Esophagus squamous epithelium (tissue), 4 donors: ENCODE data around the gene ANXA5.

Experiments
- CTCF ChIP-seq, 6 experiments: fragments of 450-650 bp in 4 of 6; fragments of 200-600 bp in 2 of 6; sonication (generic) in 2 of 6; IDR thresholded peaks; one replicate each; pipeline ENCODE4 v1.5.1; 2016 to 2019; ENCODE audit warnings: antibody characterized with exemption in 6 of 6, mild to moderate bottlenecking in 4 of 6, moderate library complexity in 4 of 6
- POLR2A ChIP-seq, 4 donors: fragments of 450-650 bp; IDR thresholded peaks; one replicate each; pipeline ENCODE4 v1.6.1; 2017; ENCODE audit warnings: antibody characterized with exemption in 4 of 4, mild to moderate bottlenecking in 4 of 4, moderate library complexity in 3 of 4

- no peak for TF ChIP-seq CTCF (IDR thresholded peaks at IDR 0.05)
- no peak for TF ChIP-seq POLR2A (IDR thresholded peaks at IDR 0.05)
Measured at GRCh38 chr4:121642876-121643585, 53.7 kb downstream of the ANXA5 start.
